Chondrocyte (in vitro differentiated cells): Measurements from ENCODE around the gene CIITA. TPM values are rescaled to one million over a fixed set of nuclear protein-coding genes. Genes with fewer than 3 reads are reported as not detected.

ENCODE experiments used
- DNase-seq: peaks from one replicate; pipeline ENCODE4 v3.0.0; 2021; ENCODE audit warnings: mixed read lengths, low spot score
- H3K27ac Mint-ChIP-seq: one replicate; pipeline ENCODE4 v1.8.0; 2021; ENCODE audit warnings: mild to moderate bottlenecking, moderate library complexity, mixed read lengths; ENCODE audit not compliant: unreplicated experiment
- H3K27me3 Mint-ChIP-seq: 2 replicates; pipeline ENCODE4 v1.8.0; 2021; ENCODE audit warnings: low read depth, mixed read lengths
- H3K36me3 Mint-ChIP-seq: 2 replicates; pipeline ENCODE4 v1.8.0; 2021; ENCODE audit warnings: low read depth, mixed read lengths
- H3K4me1 Mint-ChIP-seq: 2 replicates; pipeline ENCODE4 v1.8.0; 2021; ENCODE audit warnings: low read depth, mild to moderate bottlenecking, mixed read lengths
- H3K4me3 Mint-ChIP-seq: one replicate; pipeline ENCODE4 v1.8.0; 2021; ENCODE audit warnings: mild to moderate bottlenecking, moderate library complexity, mixed read lengths; ENCODE audit not compliant: unreplicated experiment
- H3K9me3 Mint-ChIP-seq: 2 replicates; pipeline ENCODE4 v1.8.0; 2021; ENCODE audit warnings: low read depth, mixed read lengths
- CTCF ChIP-seq: fragments of 200-600 bp; sonication (generic); IDR thresholded peaks from 2 replicates; pipeline ENCODE4 v1.5.0; 2021; ENCODE audit warnings: antibody characterized with exemption, mild to moderate bottlenecking, moderate library complexity
- total RNA-seq: library from RNA; stranded (reverse); gene quantifications from 3 replicates; pipeline ENCODE4 v1.2.1, GENCODE V29; 2021

The CIITA gene
- total RNA-seq, 1 donor from 2014 or later, result not detected

DNA sequence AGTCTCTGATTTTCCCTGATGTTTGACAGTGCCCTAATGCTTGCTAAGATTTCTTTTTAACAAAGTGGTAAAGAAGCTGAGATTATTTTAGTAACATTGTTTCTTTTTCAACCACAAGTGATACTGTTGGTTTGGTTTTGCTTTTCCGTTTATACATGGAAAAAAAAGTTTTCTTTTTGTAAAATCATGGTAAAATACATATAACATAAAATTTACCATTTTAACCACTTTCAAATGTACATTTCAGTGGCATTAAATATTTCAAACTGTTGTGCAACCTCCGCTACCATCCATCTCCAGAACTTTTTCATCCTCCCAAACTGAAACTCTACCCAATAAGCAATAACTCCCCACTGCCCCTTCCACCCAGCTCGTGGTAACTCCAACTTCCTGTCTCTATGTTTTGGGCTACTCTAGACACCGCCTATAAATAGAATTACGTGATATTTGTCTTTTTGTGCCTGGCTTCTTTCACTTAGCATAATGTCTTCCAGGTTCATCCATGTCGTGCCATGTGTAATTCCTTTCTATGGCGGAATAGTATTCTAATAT lies 4.6 kb downstream of the CIITA start:
- no peaks in the 10 kb centered on the region for H3K36me3 Mint-ChIP-seq

GRCh38 chr16:10883004-10883403 lies 6.0 kb downstream of the CIITA start:
- H3K4me1 Mint-ChIP-seq, result no peaks in the 10 kb centered on the region
- H3K27me3 Mint-ChIP-seq, result peaks cover 43% of the 10 kb centered on the region
- no peak for TF ChIP-seq CTCF
- no peak overlapping the region for H3K4me3 Mint-ChIP-seq
- no peak overlapping the region for H3K27ac Mint-ChIP-seq
- no peaks in the 10 kb centered on the region for H3K9me3 Mint-ChIP-seq
- H3K36me3 Mint-ChIP-seq, result no peaks in the 10 kb centered on the region
- DNase-seq, result no peak

More for the DNA sequence above, 4.6 kb downstream of the CIITA start:
- Mint-ChIP-seq H3K9me3 (no peaks in the 10 kb centered on the region), H3K27ac (no peak overlapping the region), H3K4me1 (no peaks in the 10 kb centered on the region), H3K4me3 (no peak overlapping the region), H3K27me3 (peaks cover 55% of the 10 kb centered on the region)
- no peak for TF ChIP-seq CTCF
- no peak for DNase-seq

- no peaks in the 10 kb centered on the region for H3K9me3 Mint-ChIP-seq
Measured at GRCh38 chr16:10885246-10885645, 8.2 kb downstream of the CIITA start.

GRCh38 chr16:10888320-10888937 lies 11.4 kb downstream of the CIITA start:
- no peak for TF ChIP-seq CTCF
- Mint-ChIP-seq H3K9me3 (no peaks in the 10 kb centered on the region), H3K27ac (no peak overlapping the region), H3K4me3 (no peak overlapping the region), H3K27me3 (peaks cover 45% of the 10 kb centered on the region), H3K4me1 (no peaks in the 10 kb centered on the region), H3K36me3 (no peaks in the 10 kb centered on the region)
- no peak for DNase-seq

More at GRCh38 chr16:10885246-10885645, 8.2 kb downstream of the CIITA start:
- H3K4me1 Mint-ChIP-seq, result no peaks in the 10 kb centered on the region
- no peak for DNase-seq
- no peak for TF ChIP-seq CTCF
- H3K36me3 Mint-ChIP-seq, result no peaks in the 10 kb centered on the region
- no peak overlapping the region for H3K27ac Mint-ChIP-seq
- H3K4me3 Mint-ChIP-seq, result no peak overlapping the region
- H3K27me3 Mint-ChIP-seq, result peaks cover 50% of the 10 kb centered on the region

DNA sequence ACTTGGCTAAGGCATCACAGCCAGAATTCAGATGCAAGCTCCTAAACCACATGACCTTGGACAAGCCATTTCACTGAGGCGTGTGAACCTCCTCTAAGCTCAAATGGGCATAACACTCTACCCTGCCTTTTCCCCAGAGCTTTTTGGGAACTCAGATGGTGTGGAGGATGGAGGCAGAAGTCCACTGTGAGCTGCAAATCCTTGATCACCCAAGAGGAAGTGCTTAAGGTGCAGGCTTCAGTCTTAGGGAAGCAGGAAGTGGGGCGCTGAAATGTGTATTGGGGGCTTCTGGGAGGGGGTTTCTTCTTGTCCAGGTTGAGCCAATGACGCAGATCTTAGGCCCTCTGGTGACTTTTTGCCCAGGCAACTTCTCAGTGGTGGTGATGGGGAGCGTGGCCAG lies 12.9 kb downstream of the CIITA start:
- Mint-ChIP-seq H3K36me3 (no peaks in the 10 kb centered on the region), H3K27me3 (peaks cover 36% of the 10 kb centered on the region), H3K27ac (no peak overlapping the region), H3K4me1 (no peaks in the 10 kb centered on the region), H3K4me3 (no peak overlapping the region), H3K9me3 (no peaks in the 10 kb centered on the region)
- no peak for DNase-seq
- no peak for TF ChIP-seq CTCF
